Mucosa of rectum (tissue), 2 donors: Measurements from ENCODE around the gene PFN3.
"Not testable (repeated sequence)": the region's sequence is repeated elsewhere in the genome, so short reads cannot be mapped to it uniquely, and the experiment has no call there.

Experiments used
- H3K27ac ChIP-seq, 2 donors: one replicate each; pipeline ENCODE4 v1.7.0; 2013; ENCODE audit warnings: inconsistent platforms in 2 of 2, low read depth in 2 of 2, low read length in 2 of 2
- H3K27me3 ChIP-seq, 2 donors: one replicate each; pipeline ENCODE4 v1.7.0; 2013; ENCODE audit warnings: low read length in 2 of 2; ENCODE audit not compliant: control insufficient read depth in 2 of 2, insufficient read depth in 2 of 2
- H3K36me3 ChIP-seq, 2 donors: one replicate each; pipeline ENCODE4 v1.7.0; 2013; ENCODE audit warnings: low read length in 2 of 2; ENCODE audit not compliant: control insufficient read depth in 2 of 2, insufficient read depth in 2 of 2
- H3K4me1 ChIP-seq, 2 donors: one replicate each; pipeline ENCODE4 v1.7.0; 2013; ENCODE audit warnings: low read length in 2 of 2, mild to moderate bottlenecking in 1 of 2; ENCODE audit not compliant: control insufficient read depth in 2 of 2, insufficient read depth in 2 of 2
- H3K4me3 ChIP-seq, 2 donors: one replicate each; pipeline ENCODE4 v1.7.0; 2013; ENCODE audit warnings: low read length in 2 of 2
- H3K9ac ChIP-seq, 2 donors: one replicate each; pipeline ENCODE4 v1.7.0; 2013; ENCODE audit warnings: low read length in 2 of 2, low read depth in 1 of 2, mild to moderate bottlenecking in 1 of 2
- H3K9me3 ChIP-seq, 2 donors: one replicate each; pipeline ENCODE4 v1.7.0; 2013; ENCODE audit warnings: low read length in 2 of 2; ENCODE audit not compliant: control insufficient read depth in 2 of 2
- donor health status: healthy.
- donor health status: Normal muscosa, but diverticular disease.

PFN3 gene

GRCh38 chr5:177366528-177367322 is 33.7 kb downstream of the PFN3 start:
- H3K9ac ChIP-seq = peak overlapping the region; percentile 17 to 73
- H3K36me3 ChIP-seq = peaks cover 0 to 7% of the 10 kb centered on the region in 2 donors
- peaks cover 37 to 38% of the 10 kb centered on the region in 2 donors for H3K4me1 ChIP-seq
- H3K4me3 ChIP-seq = peak overlapping the region; percentile 54 to 64
- peak overlapping the region; percentile 76 to 77 for H3K27ac ChIP-seq
- no peaks in the 10 kb centered on the region for H3K27me3 ChIP-seq
- H3K9me3 ChIP-seq = no peaks in the 10 kb centered on the region

- Histone ChIP-seq H3K9me3 (no peaks in the 10 kb centered on the region), H3K9ac (peak overlapping the region in 1 of 2 donors; percentile 17), H3K36me3 (peaks cover 0 to 7% of the 10 kb centered on the region in 2 donors), H3K4me1 (peaks cover 32 to 41% of the 10 kb centered on the region in 2 donors), H3K4me3 (peak overlapping the region in 1 of 2 donors; percentile 54), H3K27me3 (no peaks in the 10 kb centered on the region), H3K27ac (peak overlapping the region in 1 of 2 donors; percentile 77)
Observed at GRCh38 chr5:177365845-177366527, 34.5 kb downstream of the PFN3 start.

GRCh38 chr5:177364159-177364962 is 36.1 kb downstream of the PFN3 start:
- peaks cover 29 to 45% of the 10 kb centered on the region in 2 donors for H3K4me1 ChIP-seq
- no peaks in the 10 kb centered on the region for H3K27me3 ChIP-seq
- H3K9ac ChIP-seq = no peak overlapping the region
- no peak overlapping the region for H3K4me3 ChIP-seq
- no peaks in the 10 kb centered on the region for H3K9me3 ChIP-seq
- H3K27ac ChIP-seq = no peak overlapping the region
- H3K36me3 ChIP-seq = peaks cover 0 to 7% of the 10 kb centered on the region in 2 donors

- H3K9ac ChIP-seq = peak overlapping the region in 1 of 2 donors; percentile 39
- H3K27me3 ChIP-seq = no peaks in the 10 kb centered on the region
Observed at GRCh38 chr5:177363565-177363964, 36.9 kb downstream of the PFN3 start.

GRCh38 chr5:177362610-177363507 is 37.6 kb downstream of the PFN3 start:
- H3K9ac ChIP-seq = peak overlapping the region; percentile 24 to 41
- peaks cover 37 to 54% of the 10 kb centered on the region in 2 donors for H3K4me1 ChIP-seq
- peak overlapping the region; percentile 39 to 63 for H3K27ac ChIP-seq
- H3K36me3 ChIP-seq = no peaks in the 10 kb centered on the region
- H3K27me3 ChIP-seq = no peaks in the 10 kb centered on the region
- H3K9me3 ChIP-seq = no peaks in the 10 kb centered on the region
- peak overlapping the region; percentile 56 to 72 for H3K4me3 ChIP-seq

More at GRCh38 chr5:177363565-177363964, 36.9 kb downstream of the PFN3 start:
- Histone ChIP-seq H3K36me3 (peaks cover 0 to 4% of the 10 kb centered on the region in 2 donors), H3K4me3 (peak overlapping the region; percentile 56 to 72), H3K9me3 (no peaks in the 10 kb centered on the region), H3K27ac (peak overlapping the region; percentile 39 to 63), H3K4me1 (peaks cover 30 to 47% of the 10 kb centered on the region in 2 donors)

GRCh38 chr5:177362292-177362609 is 38.2 kb downstream of the PFN3 start:
- no peaks in the 10 kb centered on the region for H3K27me3 ChIP-seq
- H3K9me3 ChIP-seq = no peaks in the 10 kb centered on the region
- peak overlapping the region; percentile 39 to 63 for H3K27ac ChIP-seq
- peak overlapping the region; percentile 56 to 72 for H3K4me3 ChIP-seq
- H3K36me3 ChIP-seq = no peaks in the 10 kb centered on the region
- peak overlapping the region in 1 of 2 donors; percentile 41 for H3K9ac ChIP-seq
- peaks cover 36 to 53% of the 10 kb centered on the region in 2 donors for H3K4me1 ChIP-seq

GRCh38 chr5:177361418-177362291 is 38.8 kb downstream of the PFN3 start:
- H3K36me3 ChIP-seq = no peaks in the 10 kb centered on the region
- H3K4me1 ChIP-seq = peaks cover 37 to 58% of the 10 kb centered on the region in 2 donors
- H3K27me3 ChIP-seq = no peaks in the 10 kb centered on the region
- H3K27ac ChIP-seq = peak overlapping the region; percentile 39 to 63
- no peaks in the 10 kb centered on the region for H3K9me3 ChIP-seq
- H3K4me3 ChIP-seq = peak overlapping the region in 1 of 2 donors; percentile 15
- H3K9ac ChIP-seq = no peak overlapping the region

- H3K27ac ChIP-seq, H3K9me3 ChIP-seq, H3K4me3 ChIP-seq, H3K9ac ChIP-seq, H3K36me3 ChIP-seq, H3K27me3 ChIP-seq: not testable (repeated sequence)
- H3K4me1 ChIP-seq = peaks cover 31 to 55% of the 10 kb centered on the region in 2 donors
Observed at GRCh38 chr5:177360740-177361139, 39.7 kb downstream of the PFN3 start.
